ENCODE measurements around the gene ST6GALNAC5.

ST6GALNAC5 gene

DNA sequence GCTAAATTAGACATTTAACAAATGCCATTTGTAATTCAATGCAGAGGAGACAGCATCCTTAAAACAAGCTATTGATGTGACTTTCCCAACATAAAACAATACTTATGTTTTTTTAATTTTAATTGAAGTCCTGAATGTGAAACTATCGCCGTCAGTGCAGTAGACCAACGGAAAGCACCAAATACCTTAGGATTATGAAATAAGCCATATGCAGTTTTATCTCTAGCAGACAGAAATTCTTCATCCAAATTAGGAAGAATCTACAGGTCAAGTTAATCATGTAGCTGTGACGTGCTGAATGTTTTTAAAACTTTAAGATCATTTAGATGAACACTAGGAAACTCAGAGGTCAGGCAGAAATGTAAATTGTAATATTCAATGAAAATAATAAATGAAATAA lies 714 bp upstream of the ST6GALNAC5 start:
- POLR2A ChIA-PET: no interaction called here
- Histone ChIP-seq H3K36me3 (ENCODE audit: control insufficient read depth in 2 of 2, insufficient read depth in 1 of 2, low read length in 2 of 2) (no peaks in the 10 kb centered on the region), H3K9me3 (ENCODE audit: control insufficient read depth, insufficient read depth, low read depth, low read length) (no peaks in the 10 kb centered on the region), H3K4me3 (ENCODE audit: low read depth, low read length) (no peak overlapping the region), H3K27ac (ENCODE audit: extremely low read depth, low read depth, low read length) (no peak overlapping the region), H3K4me1 (ENCODE audit: control insufficient read depth, insufficient read depth, low read length) (no peaks in the 10 kb centered on the region)
- CTCF ChIA-PET: interaction anchor here (0.6 kb wide), 1 partner anchor 70 kb away, joined by 3 read pairs; no protein-coding TSS in a partner anchor
- TF ChIP-seq, protein P1, sequence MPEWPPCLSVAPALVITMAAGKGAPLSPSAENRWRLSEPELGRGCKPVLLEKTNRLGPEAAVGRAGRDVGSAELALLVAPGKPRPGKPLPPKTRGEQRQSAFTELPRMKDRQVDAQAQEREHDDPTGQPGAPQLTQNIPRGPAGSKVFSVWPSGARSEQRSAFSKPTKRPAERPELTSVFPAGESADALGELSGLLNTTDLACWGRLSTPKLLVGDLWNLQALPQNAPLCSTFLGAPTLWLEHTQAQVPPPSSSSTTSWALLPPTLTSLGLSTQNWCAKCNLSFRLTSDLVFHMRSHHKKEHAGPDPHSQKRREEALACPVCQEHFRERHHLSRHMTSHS (tag by site-specific recombination; IDR thresholded peaks at IDR 0.05): no peak
- TF ChIP-seq ZNF501 (tag by site-specific recombination; IDR thresholded peaks at IDR 0.05) (no peak), ZNF670 (tag by site-specific recombination; IDR thresholded peaks at IDR 0.05; ENCODE audit: low read depth) (no peak)

DNA sequence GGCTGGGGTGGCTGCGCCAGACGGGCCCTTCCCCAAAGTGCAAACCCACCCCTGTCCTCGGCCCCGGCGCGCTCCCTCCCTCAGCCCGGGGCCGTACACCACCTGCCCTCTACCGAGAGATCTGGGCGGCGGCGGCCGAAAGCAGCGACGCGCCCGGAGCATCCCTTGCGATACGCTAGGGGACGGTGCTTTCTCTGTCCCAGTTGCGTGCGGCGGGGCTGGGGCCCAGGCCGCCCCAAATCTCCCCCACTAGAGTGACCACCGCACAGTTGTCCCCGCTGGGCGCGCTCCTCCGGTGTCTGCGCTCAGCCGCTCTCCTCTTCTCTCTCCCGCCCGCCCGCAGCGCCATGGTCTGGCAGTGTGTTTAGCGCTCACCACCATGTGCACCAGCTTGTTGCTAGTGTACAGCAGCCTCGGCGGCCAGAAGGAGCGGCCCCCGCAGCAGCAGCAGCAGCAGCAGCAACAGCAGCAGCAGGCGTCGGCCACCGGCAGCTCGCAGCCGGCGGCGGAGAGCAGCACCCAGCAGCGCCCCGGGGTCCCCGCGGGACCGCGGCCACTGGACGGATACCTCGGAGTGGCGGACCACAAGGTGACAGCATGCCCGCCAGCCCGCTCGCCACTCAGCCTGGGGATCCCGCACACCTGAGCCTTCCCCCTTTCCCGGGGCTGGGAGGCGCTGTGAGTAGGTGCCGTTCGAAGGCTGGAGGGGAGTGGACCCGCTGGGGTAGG lies 1.0 kb downstream of the ST6GALNAC5 start:
- Histone ChIP-seq H3K4me1 (ENCODE audit: control insufficient read depth, insufficient read depth, low read length) (no peaks in the 10 kb centered on the region), H3K27ac (ENCODE audit: extremely low read depth, low read depth, low read length) (no peak overlapping the region; the same call in 1 of the 2 replicates), H3K36me3 (ENCODE audit: control insufficient read depth in 2 of 2, insufficient read depth in 1 of 2, low read length in 2 of 2) (no peaks in the 10 kb centered on the region), H3K9me3 (ENCODE audit: control insufficient read depth, insufficient read depth, low read depth, low read length) (no peaks in the 10 kb centered on the region), H3K4me3 (ENCODE audit: low read depth, low read length) (peak overlapping the region; percentile 69)
- CTCF ChIA-PET: interaction anchor here (0.7 to 1.0 kb wide), 2 partner anchors 145 to 168 kb away, joined by 3 read pairs; no protein-coding TSS in a partner anchor
- POLR2A ChIA-PET: no interaction called here
- TF ChIP-seq SCRT2 (tag by site-specific recombination; IDR thresholded peaks at IDR 0.05) (peak; percentile 98), ZBTB7A (tag by site-specific recombination; IDR thresholded peaks at IDR 0.05; ENCODE audit: low read depth) (no peak), HOXD13 (CRISPR knock-in tag; IDR thresholded peaks at IDR 0.05; ENCODE audit: borderline replicate concordance) (no peak), OSR2 (tag by site-specific recombination; IDR thresholded peaks at IDR 0.05) (peak; percentile 71), ZIC2 (tag by site-specific recombination; IDR thresholded peaks at IDR 0.05) (peak; percentile 63), ZNF146 (tag by site-specific recombination; IDR thresholded peaks at IDR 0.05) (no peak), ZNF157 (tag by site-specific recombination; IDR thresholded peaks at IDR 0.05) (no peak), ZNF132 (tag by site-specific recombination; IDR thresholded peaks at IDR 0.05; ENCODE audit: borderline replicate concordance) (no peak), ZNF501 (tag by site-specific recombination; IDR thresholded peaks at IDR 0.05) (peak; percentile 60; the same call in 1 of the 2 replicates), ZNF138 (tag by site-specific recombination; IDR thresholded peaks at IDR 0.05; ENCODE audit: borderline replicate concordance) (no peak), PRDM1 (tag by site-specific recombination; IDR thresholded peaks at IDR 0.05) (no peak), SALL2 (tag by site-specific recombination; IDR thresholded peaks at IDR 0.05; ENCODE audit: borderline replicate concordance) (no peak), KLF8 (tag by site-specific recombination; IDR thresholded peaks at IDR 0.05) (0 out of 2 replicates have a peak, but pooled peaks have one; percentile 16), ZBTB8A (tag by site-specific recombination; IDR thresholded peaks at IDR 0.05) (peak; percentile 57), YY1 (tag by site-specific recombination; IDR thresholded peaks at IDR 0.05) (peak; percentile 55; the same call in 1 of the 2 replicates), ZEB2 (tag by site-specific recombination; IDR thresholded peaks at IDR 0.05) (no peak; the same call in 1 of the 2 replicates), ZFP69B (tag by site-specific recombination; IDR thresholded peaks at IDR 0.05) (peak; percentile 23; the same call in 1 of the 2 replicates), GLIS2 (tag by site-specific recombination; IDR thresholded peaks at IDR 0.05) (peak; percentile 67), ZNF169 (tag by site-specific recombination; IDR thresholded peaks at IDR 0.05) (no peak), ZNF335 (tag by site-specific recombination; conservative IDR thresholded peaks at IDR 0.05) (no peak), ZNF600 (tag by site-specific recombination; IDR thresholded peaks at IDR 0.05) (peak; percentile 62)
- TF ChIP-seq, protein P2, sequence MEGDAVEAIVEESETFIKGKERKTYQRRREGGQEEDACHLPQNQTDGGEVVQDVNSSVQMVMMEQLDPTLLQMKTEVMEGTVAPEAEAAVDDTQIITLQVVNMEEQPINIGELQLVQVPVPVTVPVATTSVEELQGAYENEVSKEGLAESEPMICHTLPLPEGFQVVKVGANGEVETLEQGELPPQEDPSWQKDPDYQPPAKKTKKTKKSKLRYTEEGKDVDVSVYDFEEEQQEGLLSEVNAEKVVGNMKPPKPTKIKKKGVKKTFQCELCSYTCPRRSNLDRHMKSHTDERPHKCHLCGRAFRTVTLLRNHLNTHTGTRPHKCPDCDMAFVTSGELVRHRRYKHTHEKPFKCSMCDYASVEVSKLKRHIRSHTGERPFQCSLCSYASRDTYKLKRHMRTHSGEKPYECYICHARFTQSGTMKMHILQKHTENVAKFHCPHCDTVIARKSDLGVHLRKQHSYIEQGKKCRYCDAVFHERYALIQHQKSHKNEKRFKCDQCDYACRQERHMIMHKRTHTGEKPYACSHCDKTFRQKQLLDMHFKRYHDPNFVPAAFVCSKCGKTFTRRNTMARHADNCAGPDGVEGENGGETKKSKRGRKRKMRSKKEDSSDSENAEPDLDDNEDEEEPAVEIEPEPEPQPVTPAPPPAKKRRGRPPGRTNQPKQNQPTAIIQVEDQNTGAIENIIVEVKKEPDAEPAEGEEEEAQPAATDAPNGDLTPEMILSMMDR (tag by site-specific recombination; IDR thresholded peaks at IDR 0.05): peak; percentile 98
- TF ChIP-seq, protein P3, sequence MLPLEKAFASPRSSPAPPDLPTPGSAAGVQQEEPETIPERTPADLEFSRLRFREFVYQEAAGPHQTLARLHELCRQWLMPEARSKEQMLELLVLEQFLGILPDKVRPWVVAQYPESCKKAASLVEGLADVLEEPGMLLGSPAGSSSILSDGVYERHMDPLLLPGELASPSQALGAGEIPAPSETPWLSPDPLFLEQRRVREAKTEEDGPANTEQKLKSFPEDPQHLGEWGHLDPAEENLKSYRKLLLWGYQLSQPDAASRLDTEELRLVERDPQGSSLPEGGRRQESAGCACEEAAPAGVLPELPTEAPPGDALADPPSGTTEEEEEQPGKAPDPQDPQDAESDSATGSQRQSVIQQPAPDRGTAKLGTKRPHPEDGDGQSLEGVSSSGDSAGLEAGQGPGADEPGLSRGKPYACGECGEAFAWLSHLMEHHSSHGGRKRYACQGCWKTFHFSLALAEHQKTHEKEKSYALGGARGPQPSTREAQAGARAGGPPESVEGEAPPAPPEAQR (tag by site-specific recombination; IDR thresholded peaks at IDR 0.05): no peak
- TF ChIP-seq, protein P4, sequence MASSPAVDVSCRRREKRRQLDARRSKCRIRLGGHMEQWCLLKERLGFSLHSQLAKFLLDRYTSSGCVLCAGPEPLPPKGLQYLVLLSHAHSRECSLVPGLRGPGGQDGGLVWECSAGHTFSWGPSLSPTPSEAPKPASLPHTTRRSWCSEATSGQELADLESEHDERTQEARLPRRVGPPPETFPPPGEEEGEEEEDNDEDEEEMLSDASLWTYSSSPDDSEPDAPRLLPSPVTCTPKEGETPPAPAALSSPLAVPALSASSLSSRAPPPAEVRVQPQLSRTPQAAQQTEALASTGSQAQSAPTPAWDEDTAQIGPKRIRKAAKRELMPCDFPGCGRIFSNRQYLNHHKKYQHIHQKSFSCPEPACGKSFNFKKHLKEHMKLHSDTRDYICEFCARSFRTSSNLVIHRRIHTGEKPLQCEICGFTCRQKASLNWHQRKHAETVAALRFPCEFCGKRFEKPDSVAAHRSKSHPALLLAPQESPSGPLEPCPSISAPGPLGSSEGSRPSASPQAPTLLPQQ (tag by site-specific recombination; IDR thresholded peaks at IDR 0.05): peak; percentile 75; the same call in 1 of the 2 replicates
- TF ChIP-seq, protein P5, sequence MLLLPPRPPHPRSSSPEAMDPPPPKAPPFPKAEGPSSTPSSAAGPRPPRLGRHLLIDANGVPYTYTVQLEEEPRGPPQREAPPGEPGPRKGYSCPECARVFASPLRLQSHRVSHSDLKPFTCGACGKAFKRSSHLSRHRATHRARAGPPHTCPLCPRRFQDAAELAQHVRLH (tag by site-specific recombination; IDR thresholded peaks at IDR 0.05): 0 out of 2 replicates have a peak, but pooled peaks have one; percentile 49
- TF ChIP-seq, protein P6, sequence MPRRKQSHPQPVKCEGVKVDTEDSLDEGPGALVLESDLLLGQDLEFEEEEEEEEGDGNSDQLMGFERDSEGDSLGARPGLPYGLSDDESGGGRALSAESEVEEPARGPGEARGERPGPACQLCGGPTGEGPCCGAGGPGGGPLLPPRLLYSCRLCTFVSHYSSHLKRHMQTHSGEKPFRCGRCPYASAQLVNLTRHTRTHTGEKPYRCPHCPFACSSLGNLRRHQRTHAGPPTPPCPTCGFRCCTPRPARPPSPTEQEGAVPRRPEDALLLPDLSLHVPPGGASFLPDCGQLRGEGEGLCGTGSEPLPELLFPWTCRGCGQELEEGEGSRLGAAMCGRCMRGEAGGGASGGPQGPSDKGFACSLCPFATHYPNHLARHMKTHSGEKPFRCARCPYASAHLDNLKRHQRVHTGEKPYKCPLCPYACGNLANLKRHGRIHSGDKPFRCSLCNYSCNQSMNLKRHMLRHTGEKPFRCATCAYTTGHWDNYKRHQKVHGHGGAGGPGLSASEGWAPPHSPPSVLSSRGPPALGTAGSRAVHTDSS (tag by site-specific recombination; IDR thresholded peaks at IDR 0.05): no peak
